Measurements from ENCODE around the gene PER2. TPM values are rescaled to one million over a fixed set of nuclear protein-coding genes. Genes with fewer than 3 reads are reported as not detected.

Gene PER2
- total and polyA plus RNA-seq, 9 of the 15 experiments (the other 6 are each of a cell fraction or from before 2014, with no cell fraction given) = 1.1 to 10.3 (median 2.9) TPM

DNA sequence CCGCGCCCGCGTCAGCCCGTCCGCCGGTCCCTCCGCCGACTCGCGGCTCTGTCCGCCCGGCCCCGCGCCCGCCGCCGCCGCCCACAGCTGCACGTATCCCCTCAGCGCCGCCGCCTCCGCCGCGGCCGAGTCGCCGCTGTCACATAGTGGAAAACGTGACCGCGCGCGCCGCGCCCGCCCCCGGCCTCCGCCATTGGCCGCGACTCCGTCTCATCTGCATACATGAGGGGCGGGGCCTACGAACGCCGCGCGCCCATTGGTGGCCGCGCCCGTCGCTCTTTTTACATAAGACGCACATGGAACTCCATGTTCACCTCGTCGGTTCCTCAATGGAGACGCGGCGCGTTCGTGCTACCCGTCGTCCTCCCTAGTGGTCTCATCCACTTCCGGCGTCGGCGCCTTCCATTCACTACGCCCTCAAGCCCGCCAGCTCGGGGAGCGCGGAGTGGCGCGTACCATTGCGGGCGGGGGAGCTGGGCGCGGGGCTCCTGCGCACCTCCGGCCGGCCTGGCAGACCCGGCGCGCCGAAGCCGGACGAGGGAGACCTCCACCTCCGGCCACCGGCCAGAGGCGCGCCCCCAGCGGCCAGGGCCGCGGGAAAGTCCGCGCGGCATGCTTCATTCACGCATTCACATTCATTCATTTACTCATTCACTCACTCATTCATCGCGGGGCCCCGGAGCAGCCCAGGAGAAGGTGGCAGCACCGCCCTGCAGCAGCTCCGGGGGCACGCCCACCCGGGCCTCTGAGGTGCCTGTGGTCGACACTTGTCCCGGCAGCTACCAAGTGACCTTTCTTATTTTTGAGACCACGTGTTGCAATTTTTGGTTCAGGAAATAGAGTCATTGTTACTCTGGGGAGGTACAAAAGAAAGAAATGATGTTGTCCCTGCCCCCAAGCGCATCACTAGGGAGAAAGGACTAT lies 502 bp upstream of the PER2 start (continued):
- TF ChIP-seq ADNP (tag; IDR thresholded peaks at IDR 0.05) = no peak
- no peak for TF ChIP-seq SLC30A9 (CRISPR knock-in tag; IDR thresholded peaks at IDR 0.05)
- TF ChIP-seq ZNF445 (CRISPR knock-in tag; IDR thresholded peaks at IDR 0.05; ENCODE audit: low read depth) = no peak
- no peak for TF ChIP-seq STAT5B (CRISPR knock-in tag; IDR thresholded peaks at IDR 0.05)
- no peak for TF ChIP-seq ILF3 (IDR thresholded peaks at IDR 0.05; ENCODE audit: borderline replicate concordance)
- TF ChIP-seq WHSC1 (IDR thresholded peaks at IDR 0.05; ENCODE audit: low read length) = no peak
- TF ChIP-seq PHTF2 (CRISPR knock-in tag; IDR thresholded peaks at IDR 0.05) = no peak
- TF ChIP-seq TGIF2 (CRISPR knock-in tag; IDR thresholded peaks at IDR 0.05) = no peak
- TF ChIP-seq MTA2 (IDR thresholded peaks at IDR 0.05; ENCODE audit: low read depth) = no peak
- peak; percentile 36 for TF ChIP-seq RB1 (IDR thresholded peaks at IDR 0.05; ENCODE audit: low read depth)
- no peak for TF ChIP-seq PHF21A (IDR thresholded peaks at IDR 0.05; ENCODE audit: borderline replicate concordance, low read depth)
- no peak for TF ChIP-seq ZNF197 (CRISPR knock-in tag; IDR thresholded peaks at IDR 0.05; ENCODE audit: low read depth)
- TF ChIP-seq MTA3 (IDR thresholded peaks at IDR 0.05; ENCODE audit: borderline replicate concordance) = no peak
- TF ChIP-seq, protein P1, sequence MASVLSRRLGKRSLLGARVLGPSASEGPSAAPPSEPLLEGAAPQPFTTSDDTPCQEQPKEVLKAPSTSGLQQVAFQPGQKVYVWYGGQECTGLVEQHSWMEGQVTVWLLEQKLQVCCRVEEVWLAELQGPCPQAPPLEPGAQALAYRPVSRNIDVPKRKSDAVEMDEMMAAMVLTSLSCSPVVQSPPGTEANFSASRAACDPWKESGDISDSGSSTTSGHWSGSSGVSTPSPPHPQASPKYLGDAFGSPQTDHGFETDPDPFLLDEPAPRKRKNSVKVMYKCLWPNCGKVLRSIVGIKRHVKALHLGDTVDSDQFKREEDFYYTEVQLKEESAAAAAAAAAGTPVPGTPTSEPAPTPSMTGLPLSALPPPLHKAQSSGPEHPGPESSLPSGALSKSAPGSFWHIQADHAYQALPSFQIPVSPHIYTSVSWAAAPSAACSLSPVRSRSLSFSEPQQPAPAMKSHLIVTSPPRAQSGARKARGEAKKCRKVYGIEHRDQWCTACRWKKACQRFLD (CRISPR knock-in tag; IDR thresholded peaks at IDR 0.05) = no peak
- TF ChIP-seq POLR2AphosphoS2 (IDR thresholded peaks at IDR 0.05; ENCODE audit: low read length) = no peak
- TF ChIP-seq SREBF2 (CRISPR knock-in tag; IDR thresholded peaks at IDR 0.05) = no peak
- TF ChIP-seq NCOA4 (IDR thresholded peaks at IDR 0.05; ENCODE audit: partially characterized antibody) = no peak
- TF ChIP-seq, protein P2, sequence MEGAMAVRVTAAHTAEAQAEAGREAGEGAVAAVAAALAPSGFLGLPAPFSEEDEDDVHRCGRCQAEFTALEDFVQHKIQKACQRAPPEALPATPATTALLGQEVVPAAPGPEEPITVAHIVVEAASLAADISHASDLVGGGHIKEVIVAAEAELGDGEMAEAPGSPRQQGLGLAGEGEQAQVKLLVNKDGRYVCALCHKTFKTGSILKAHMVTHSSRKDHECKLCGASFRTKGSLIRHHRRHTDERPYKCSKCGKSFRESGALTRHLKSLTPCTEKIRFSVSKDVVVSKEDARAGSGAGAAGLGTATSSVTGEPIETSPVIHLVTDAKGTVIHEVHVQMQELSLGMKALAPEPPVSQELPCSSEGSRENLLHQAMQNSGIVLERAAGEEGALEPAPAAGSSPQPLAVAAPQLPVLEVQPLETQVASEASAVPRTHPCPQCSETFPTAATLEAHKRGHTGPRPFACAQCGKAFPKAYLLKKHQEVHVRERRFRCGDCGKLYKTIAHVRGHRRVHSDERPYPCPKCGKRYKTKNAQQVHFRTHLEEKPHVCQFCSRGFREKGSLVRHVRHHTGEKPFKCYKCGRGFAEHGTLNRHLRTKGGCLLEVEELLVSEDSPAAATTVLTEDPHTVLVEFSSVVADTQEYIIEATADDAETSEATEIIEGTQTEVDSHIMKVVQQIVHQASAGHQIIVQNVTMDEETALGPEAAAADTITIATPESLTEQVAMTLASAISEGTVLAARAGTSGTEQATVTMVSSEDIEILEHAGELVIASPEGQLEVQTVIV (CRISPR knock-in tag; IDR thresholded peaks at IDR 0.05; ENCODE audit: borderline replicate concordance) = no peak
- no peak for TF ChIP-seq SMARCA5 (IDR thresholded peaks at IDR 0.05)
- TF ChIP-seq, protein P3, sequence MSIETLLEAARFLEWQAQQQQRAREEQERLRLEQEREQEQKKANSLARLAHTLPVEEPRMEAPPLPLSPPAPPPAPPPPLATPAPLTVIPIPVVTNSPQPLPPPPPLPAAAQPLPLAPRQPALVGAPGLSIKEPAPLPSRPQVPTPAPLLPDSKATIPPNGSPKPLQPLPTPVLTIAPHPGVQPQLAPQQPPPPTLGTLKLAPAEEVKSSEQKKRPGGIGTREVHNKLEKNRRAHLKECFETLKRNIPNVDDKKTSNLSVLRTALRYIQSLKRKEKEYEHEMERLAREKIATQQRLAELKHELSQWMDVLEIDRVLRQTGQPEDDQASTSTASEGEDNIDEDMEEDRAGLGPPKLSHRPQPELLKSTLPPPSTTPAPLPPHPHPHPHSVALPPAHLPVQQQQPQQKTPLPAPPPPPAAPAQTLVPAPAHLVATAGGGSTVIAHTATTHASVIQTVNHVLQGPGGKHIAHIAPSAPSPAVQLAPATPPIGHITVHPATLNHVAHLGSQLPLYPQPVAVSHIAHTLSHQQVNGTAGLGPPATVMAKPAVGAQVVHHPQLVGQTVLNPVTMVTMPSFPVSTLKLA (conservative IDR thresholded peaks at IDR 0.05) = peak; percentile 100
- no peak for TF ChIP-seq POLR3A (IDR thresholded peaks at IDR 0.05; ENCODE audit: borderline replicate concordance, extremely low read depth, insufficient read depth, insufficient read length)
- TF ChIP-seq RBM15 (IDR thresholded peaks at IDR 0.05; ENCODE audit: insufficient read depth, low read length) = no peak
- TF ChIP-seq SRSF9 (IDR thresholded peaks at IDR 0.05; ENCODE audit: borderline replicate concordance, low read depth, low read length) = no peak
- TF ChIP-seq MIER1 (IDR thresholded peaks at IDR 0.05; ENCODE audit: low read depth) = no peak

All from K562 (cell line).